GM21526 (cell line): ENCODE measurements around the gene TAPBP.
A peak's percentile ranks its signal among the peaks of the same experiment; 100 is the strongest.

Source experiments
- ATAC-seq: cut with Tn5 transposase; IDR thresholded peaks from one replicate; pipeline ENCODE4 v1.9.1; 2021; ENCODE audit warnings: moderate library complexity; ENCODE audit not compliant: unreplicated experiment, low FRiP score

TAPBP gene

DNA sequence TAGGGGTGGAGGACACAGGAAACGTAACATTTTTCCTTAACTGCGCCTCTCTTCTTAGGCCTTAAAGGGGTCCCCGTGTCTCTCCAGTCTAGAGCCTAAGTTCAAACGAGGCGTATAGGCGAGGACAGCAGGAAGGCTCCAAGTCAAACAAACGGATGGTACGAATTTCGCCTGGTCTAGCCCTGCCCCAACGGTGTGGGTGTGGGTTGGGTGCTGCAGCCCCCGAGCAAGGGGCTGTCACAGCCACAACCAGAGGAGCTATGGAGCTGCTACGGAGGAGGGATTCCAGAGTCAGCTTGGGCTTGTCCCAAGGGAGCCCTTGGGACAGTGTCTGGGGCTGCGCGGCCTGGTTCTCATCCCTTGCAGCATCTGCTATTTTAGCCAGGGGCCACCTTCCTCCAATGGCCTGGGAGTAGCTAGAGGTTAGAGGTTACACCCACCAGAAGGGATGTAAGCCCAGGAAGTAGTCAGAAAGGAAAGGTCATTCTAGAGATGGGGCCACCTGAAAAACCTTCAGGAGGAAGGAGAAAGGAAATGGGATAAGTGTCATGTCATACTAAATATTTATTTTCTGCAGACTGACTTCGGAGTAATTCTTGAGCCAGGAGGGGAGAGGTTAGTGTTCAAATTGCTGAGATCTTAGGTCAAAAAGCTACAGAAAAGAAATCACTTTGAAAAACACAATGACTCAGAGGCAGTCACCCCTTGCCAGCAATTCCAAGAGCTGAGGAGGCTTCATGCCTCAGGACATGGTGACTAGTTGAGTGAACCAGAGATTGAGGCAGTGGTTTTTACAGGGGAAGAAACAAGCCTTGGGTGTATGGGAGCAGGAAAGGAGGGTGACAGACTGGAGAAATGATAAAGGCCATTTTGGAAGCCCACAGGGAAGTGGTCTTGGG, 63.9 kb downstream of the TAPBP start:
- peak; percentile 4 for ATAC-seq
